Parathyroid adenoma (tissue), 2 donors: ENCODE measurements around the gene PSPH.
"Not testable (repeated sequence)": the region's sequence is repeated elsewhere in the genome, so short reads cannot be mapped to it uniquely, and the experiment has no call there.

Experiments used
- H2AFZ ChIP-seq: fragments of 300-600 bp; sonication (generic); one replicate; pipeline ENCODE4 v1.7.0; 2017; ENCODE audit warnings: antibody characterized with exemption, mild to moderate bottlenecking
- H3K27ac ChIP-seq: fragments of 300-600 bp; sonication (generic); one replicate; pipeline ENCODE4 v1.7.0; 2017
- H3K27me3 ChIP-seq: fragments of 300-600 bp; sonication (generic); one replicate; pipeline ENCODE4 v1.7.0; 2017; ENCODE audit warnings: low read length; ENCODE audit not compliant: control insufficient read depth, insufficient read depth
- H3K36me3 ChIP-seq: fragments of 300-600 bp; sonication (generic); one replicate; pipeline ENCODE4 v1.7.0; 2017; ENCODE audit warnings: low read length; ENCODE audit not compliant: control insufficient read depth, insufficient read depth
- H3K4me1 ChIP-seq: fragments of 300-600 bp; sonication (generic); one replicate; pipeline ENCODE4 v1.7.0; 2017; ENCODE audit warnings: control low read depth
- H3K4me2 ChIP-seq: fragments of 300-600 bp; sonication (generic); one replicate; pipeline ENCODE4 v1.7.0; 2017; ENCODE audit warnings: low read length
- H3K4me3 ChIP-seq: fragments of 300-600 bp; sonication (generic); one replicate; pipeline ENCODE4 v1.7.0; 2017; ENCODE audit warnings: low read depth, low read length
- H3K79me2 ChIP-seq: fragments of 300-600 bp; sonication (generic); one replicate; pipeline ENCODE4 v1.7.0; 2017; ENCODE audit warnings: control low read depth
- H3K9ac ChIP-seq: fragments of 300-600 bp; sonication (generic); one replicate; pipeline ENCODE4 v1.7.0; 2017; ENCODE audit warnings: mild to moderate bottlenecking
- H3K9me3 ChIP-seq: fragments of 300-600 bp; sonication (generic); one replicate; pipeline ENCODE4 v1.7.0; 2017; ENCODE audit warnings: low read length; ENCODE audit not compliant: control insufficient read depth
- TF ChIP-seq, protein P1 (sequence below): fragments of 300-600 bp; sonication (generic); IDR thresholded peaks from one replicate; pipeline ENCODE4 v1.7.0; 2017; ENCODE audit warnings: antibody characterized with exemption, mild to moderate bottlenecking
- donor health status: primary hyperparathyroidism.

PSPH gene

DNA sequence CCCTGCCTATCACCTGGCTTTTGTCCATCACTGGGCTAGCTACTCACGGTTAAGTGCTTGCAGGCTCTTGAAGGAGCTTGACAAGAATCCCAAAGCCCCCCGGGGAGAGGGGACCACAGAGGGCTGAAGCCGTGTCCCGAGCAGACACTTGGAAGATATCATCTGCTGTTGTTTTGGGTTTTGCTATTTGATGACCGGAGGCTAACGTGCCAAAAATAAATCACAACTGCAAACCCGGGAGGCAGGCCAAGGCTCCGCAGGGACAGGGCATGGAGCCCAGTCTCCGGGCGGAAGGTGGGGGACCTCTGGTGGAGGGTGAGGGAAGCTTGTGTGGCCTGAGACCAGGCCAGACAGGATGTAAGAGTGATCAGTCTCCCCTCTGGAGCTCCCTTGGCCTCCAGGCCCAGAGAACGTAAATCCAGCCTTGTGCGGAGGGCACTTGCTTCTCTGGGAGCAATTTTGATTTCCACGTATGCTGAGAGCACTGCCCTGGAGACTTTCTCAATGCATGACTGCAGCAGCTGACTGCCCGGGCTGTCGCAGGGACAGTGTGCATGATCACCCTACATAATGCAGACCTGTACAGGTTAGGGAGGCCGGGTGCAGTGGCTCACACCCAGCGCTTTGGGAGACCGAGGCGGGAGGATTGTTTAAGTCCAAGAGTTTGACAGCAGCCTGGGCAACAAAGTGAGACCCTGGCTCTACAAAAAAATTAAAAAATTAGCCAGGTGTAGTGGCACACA is 41.7 kb upstream of the PSPH start, which contains the start of gene PHKG1:
Gene PHKG1, minus strand, starts transcription at position 164 of the 743 bp plus-strand sequence. CDS start 4,011 bp downstream, outside the sequence.
- H3K27ac ChIP-seq: peak within 1 kb of the TSS; percentile 58
- H3K4me1 ChIP-seq: peaks cover 12% of the 10 kb centered on the region
- H3K9me3 ChIP-seq: no peaks in the 10 kb centered on the region
- H3K36me3 ChIP-seq: no peaks in the 10 kb centered on the region
- H3K4me2 ChIP-seq: peak within 1 kb of the TSS; percentile 28
- no peak within 1 kb of the TSS for H3K4me3 ChIP-seq
- H3K79me2 ChIP-seq: no peaks in the 10 kb centered on the region
- no peaks in the 10 kb centered on the region for H3K27me3 ChIP-seq
- H3K9ac ChIP-seq: no peak within 1 kb of the TSS
- peak within 1 kb of the TSS; percentile 88 for H2AFZ ChIP-seq
- TF ChIP-seq, protein P1, sequence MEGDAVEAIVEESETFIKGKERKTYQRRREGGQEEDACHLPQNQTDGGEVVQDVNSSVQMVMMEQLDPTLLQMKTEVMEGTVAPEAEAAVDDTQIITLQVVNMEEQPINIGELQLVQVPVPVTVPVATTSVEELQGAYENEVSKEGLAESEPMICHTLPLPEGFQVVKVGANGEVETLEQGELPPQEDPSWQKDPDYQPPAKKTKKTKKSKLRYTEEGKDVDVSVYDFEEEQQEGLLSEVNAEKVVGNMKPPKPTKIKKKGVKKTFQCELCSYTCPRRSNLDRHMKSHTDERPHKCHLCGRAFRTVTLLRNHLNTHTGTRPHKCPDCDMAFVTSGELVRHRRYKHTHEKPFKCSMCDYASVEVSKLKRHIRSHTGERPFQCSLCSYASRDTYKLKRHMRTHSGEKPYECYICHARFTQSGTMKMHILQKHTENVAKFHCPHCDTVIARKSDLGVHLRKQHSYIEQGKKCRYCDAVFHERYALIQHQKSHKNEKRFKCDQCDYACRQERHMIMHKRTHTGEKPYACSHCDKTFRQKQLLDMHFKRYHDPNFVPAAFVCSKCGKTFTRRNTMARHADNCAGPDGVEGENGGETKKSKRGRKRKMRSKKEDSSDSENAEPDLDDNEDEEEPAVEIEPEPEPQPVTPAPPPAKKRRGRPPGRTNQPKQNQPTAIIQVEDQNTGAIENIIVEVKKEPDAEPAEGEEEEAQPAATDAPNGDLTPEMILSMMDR: peak; percentile 57

DNA sequence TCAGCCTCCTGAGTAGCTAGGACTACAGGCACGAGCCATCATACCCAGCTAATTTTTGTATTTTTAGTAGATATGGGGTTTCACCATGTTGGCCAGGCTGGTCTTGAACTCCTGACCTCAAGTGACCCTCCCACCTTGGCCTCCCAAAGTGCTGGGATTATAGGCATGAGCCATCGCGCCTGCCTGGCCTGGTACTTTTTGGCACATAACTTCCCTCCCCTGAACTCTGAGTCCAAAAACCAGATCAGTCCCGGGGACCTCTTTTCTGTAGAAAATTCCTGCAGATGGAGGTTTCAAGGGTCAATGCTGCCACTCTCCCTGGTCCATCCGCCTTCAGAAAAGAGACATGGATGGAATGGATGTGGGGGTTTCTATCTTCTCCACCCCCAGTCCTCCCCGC is 41.1 kb upstream of the PSPH start:
- Histone ChIP-seq H3K27ac (peak overlapping the region; percentile 58), H3K4me2 (peak overlapping the region; percentile 28), H2AFZ (peak overlapping the region; percentile 88), H3K4me1 (peaks cover 12% of the 10 kb centered on the region)
- H3K4me3 ChIP-seq, H3K9me3 ChIP-seq, H3K79me2 ChIP-seq, H3K36me3 ChIP-seq, H3K9ac ChIP-seq, H3K27me3 ChIP-seq: not testable (repeated sequence)

DNA sequence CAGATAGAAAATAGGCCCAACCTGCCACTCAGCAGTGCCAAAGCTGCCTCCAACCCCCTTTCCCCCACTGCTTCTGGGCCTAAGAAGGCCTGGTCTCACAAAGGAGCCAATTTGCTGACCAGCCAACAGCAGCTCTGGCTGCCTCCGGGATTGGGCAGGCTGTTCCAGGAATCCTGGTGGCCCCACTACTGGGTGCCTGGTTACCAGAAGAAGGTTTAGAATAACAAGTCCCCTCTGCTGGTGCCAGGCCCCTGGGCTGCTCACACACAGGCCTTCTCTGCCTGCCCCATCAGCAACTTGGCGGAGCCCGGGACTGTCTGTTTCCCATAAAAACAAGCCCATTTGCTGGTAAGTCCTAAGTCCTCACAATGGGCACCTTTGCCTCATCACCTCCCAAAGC is 40.3 kb upstream of the PSPH start:
- H3K36me3 ChIP-seq: no peaks in the 10 kb centered on the region
- no peak overlapping the region for H3K4me2 ChIP-seq
- H3K9me3 ChIP-seq: no peaks in the 10 kb centered on the region
- H3K27ac ChIP-seq: no peak overlapping the region
- no peaks in the 10 kb centered on the region for H3K27me3 ChIP-seq
- no peak overlapping the region for H2AFZ ChIP-seq
- TF ChIP-seq, protein P1: no peak
- no peaks in the 10 kb centered on the region for H3K79me2 ChIP-seq
- no peak overlapping the region for H3K9ac ChIP-seq
- H3K4me3 ChIP-seq: no peak overlapping the region
- H3K4me1 ChIP-seq: peaks cover 12% of the 10 kb centered on the region

DNA sequence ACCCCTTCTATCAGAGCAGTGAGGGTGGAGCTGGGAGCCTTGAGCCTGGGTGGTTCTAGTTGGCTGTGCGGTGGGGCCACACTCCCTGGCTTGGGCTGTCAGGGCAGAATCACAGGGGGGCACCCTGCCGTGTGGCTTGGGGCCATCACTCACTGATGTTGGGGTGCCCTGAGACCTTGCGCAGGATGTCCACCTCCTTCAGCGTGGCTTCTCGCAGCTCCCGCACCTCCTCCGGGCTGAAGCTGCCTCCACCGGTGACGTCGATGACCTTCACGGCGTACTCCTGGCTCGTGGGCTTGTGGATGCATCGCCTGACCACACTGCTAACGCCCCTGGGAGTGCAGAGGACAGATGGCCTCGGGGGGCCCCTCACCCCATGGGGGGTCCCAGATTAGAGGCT is 36.2 kb upstream of the PSPH start:
- TF ChIP-seq, protein P1: no peak

DNA sequence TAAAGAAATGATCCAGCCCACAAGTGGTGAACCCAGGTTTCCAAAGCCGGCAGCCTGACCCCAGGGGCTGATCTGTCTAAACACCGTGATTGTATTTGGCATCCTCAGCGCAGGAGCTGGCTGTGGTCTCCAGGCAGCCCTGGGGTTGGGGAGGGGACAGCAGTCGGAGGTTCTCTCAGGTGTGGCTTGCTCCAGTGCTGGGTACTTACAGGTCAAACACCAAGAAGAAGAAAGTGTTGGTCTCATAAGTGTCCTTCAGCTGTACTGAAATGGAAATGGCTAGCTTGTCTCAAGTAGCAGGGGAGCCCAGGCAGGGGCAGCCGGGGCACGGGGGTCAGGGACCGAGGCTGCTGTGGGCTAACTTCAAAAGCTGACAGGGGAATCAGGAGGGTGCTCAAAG is 35.5 kb upstream of the PSPH start:
- no peaks in the 10 kb centered on the region for H3K27me3 ChIP-seq
- no peaks in the 10 kb centered on the region for H3K36me3 ChIP-seq
- H3K4me1 ChIP-seq: no peaks in the 10 kb centered on the region

More for the DNA sequence above, 36.2 kb upstream of the PSPH start:
- Histone ChIP-seq H3K9me3 (no peaks in the 10 kb centered on the region), H3K79me2 (no peaks in the 10 kb centered on the region), H3K4me2 (no peak overlapping the region), H3K36me3 (no peaks in the 10 kb centered on the region), H2AFZ (no peak overlapping the region), H3K27ac (no peak overlapping the region), H3K4me1 (peaks cover 4% of the 10 kb centered on the region), H3K9ac (no peak overlapping the region), H3K27me3 (no peaks in the 10 kb centered on the region), H3K4me3 (no peak overlapping the region)

More for the DNA sequence above, 35.5 kb upstream of the PSPH start:
- Histone ChIP-seq H3K4me2 (no peak overlapping the region), H3K9me3 (no peaks in the 10 kb centered on the region), H3K9ac (no peak overlapping the region), H3K27ac (no peak overlapping the region), H2AFZ (no peak overlapping the region), H3K4me3 (no peak overlapping the region), H3K79me2 (no peaks in the 10 kb centered on the region)
- TF ChIP-seq, protein P1: no peak
